Activated naive CD4-positive, alpha-beta T cell treated with Interleukin-2 at 50 U/mL for 16 hours (primary cell): Measurements from ENCODE around the gene LINGO1.
A peak's percentile ranks its signal among the peaks of the same experiment; 100 is the strongest.

ENCODE experiments used
- DNase-seq: peaks from one replicate; pipeline ENCODE4 v3.0.0-alpha.2; 2020

LINGO1 gene

GRCh38 chr15:77656294-77656693 lies 23.6 kb upstream of the LINGO1 start:
- no peak for DNase-seq

DNA sequence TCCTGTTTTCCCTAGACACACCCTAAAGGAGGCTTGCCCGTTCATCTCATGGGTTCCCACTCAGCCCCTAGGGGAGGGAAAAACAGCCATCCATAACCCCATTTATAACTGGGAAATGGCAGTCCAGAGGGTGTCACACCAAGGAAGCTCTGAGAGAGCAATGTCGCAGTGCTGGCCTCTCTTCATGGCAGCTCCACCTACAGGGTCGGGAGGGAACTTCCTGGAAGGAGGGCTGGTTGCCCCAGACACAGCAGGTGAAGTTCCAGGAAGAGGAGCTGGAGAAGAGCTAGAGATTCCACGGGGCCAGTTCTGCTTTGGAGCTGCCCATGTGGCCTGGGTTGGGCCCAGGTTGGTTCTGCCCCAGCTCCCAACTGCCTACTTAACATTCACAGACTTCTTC lies 22.3 kb upstream of the LINGO1 start:
- DNase-seq, result no peak

GRCh38 chr15:77653832-77654480 lies 21.2 kb upstream of the LINGO1 start:
- no peak for DNase-seq

DNA sequence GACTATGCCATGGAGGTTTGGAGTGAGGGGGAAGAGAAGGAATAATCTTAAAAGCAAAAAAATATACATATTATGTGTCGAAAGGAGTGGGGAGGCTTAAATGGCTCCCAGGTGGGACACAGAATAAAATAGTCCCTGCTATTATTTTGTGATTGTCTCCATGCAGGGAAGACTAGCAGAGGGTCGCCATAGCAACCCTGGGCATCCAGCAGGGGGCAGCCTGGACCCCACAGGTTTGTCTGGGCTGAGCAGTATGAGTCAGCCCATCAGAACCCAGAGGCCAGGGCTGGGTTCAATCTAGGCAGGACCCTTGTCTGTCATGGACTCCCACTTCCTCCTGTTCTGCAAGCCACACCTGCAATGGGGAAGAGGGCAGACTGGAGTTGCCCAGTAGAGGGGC lies 17.6 kb upstream of the LINGO1 start:
- no peak for DNase-seq

DNA sequence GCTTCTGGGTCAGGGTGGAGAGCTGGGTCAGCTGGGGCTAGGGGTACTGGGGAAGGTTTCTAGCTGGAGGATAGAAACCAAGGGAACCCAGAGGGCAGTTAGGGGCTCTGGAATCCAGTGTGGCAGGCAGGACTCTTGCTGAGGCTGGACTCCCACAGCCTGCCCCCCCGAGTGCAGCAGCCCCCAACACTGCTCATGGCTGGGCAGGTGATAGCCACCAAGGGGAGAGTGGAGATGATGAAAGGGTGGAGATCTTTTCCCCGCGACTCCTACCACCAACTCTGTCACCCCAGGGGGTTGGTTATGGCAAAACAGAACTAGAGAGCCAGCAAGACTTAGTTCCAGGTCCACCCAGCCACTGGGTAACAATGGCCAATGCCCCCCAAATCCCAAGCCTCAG lies 16.9 kb upstream of the LINGO1 start:
- no peak for DNase-seq

DNA sequence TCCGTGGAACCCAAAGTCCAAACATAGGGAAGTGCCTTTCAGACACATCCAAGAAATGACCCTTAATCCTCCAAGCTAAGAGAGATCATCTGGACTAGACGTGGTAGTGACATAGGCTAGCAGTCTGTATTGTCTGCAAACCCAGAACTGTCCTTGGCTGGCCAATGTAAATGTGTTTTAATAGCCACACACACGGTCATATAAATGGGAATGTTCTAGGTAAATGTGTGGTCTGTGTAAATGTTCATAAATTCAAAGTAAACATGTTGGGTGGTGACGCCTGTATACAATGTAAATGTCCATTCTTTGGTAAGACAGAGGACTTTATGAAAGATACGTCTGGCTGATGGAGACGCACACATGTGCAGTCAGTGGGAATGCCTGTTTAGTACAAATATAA lies 16.3 kb upstream of the LINGO1 start:
- no peak for DNase-seq

- no peak for DNase-seq
These were observed 15.2 kb upstream of the LINGO1 start for GRCh38 chr15:77647961-77648360.

- no peak for DNase-seq
These were observed 13.5 kb upstream of the LINGO1 start for GRCh38 chr15:77646104-77646694.

- DNase-seq, result no peak
These were observed 12.9 kb upstream of the LINGO1 start for GRCh38 chr15:77645602-77646001.

DNA sequence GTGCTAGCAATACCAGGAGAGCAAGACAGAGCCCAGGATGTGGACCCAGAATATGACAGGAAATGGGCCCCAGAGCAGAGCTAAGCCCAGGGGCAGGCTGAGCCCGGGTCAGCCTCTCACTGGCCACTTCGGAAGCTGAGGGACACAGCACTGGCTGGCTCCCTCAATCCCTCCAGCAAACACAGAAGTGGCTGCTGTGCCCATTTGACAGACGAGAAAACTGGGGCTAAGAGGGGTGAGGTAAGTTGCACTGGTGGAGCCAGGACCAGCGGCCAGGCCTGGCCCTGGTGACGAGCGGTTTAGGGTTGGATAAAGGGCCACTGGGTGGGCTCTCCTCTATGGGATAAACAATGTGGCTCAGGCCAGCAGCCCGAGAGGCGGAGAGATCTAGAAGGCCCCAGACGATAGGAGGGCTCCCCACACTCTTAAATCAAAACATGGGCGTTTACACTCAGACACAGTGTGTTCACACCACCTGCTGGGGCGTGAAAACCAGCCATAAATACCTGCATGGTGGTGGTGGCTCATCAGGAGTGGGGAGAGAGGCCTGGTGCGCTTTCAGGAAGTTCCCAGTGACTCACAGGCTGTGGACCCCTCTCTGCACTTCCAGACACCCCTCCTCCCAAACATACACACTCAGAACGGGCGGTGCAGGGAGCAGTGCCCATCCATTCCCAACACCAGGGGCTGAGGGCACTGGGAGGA lies 12.0 kb upstream of the LINGO1 start:
- no peak for DNase-seq

DNA sequence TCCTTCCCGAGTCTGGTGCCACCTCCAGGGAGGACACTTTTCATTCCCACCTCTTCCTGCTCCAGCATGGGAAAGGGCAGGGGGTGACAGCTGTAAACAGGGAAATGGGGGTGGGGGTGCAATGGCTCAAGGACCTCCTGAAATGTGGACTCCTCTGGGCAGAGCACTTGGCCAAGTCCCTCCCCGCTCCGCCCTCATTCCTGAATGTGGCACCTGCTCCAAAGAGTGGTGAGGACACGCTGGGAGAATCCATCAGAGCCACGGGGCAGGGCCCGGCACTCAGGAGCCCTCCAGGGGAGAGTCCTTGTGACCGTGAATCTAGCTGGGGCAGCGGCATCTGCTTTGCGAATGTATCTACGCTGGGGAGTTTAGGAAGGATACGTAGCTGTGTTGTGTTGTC lies 11.1 kb upstream of the LINGO1 start:
- DNase-seq, result no peak

DNA sequence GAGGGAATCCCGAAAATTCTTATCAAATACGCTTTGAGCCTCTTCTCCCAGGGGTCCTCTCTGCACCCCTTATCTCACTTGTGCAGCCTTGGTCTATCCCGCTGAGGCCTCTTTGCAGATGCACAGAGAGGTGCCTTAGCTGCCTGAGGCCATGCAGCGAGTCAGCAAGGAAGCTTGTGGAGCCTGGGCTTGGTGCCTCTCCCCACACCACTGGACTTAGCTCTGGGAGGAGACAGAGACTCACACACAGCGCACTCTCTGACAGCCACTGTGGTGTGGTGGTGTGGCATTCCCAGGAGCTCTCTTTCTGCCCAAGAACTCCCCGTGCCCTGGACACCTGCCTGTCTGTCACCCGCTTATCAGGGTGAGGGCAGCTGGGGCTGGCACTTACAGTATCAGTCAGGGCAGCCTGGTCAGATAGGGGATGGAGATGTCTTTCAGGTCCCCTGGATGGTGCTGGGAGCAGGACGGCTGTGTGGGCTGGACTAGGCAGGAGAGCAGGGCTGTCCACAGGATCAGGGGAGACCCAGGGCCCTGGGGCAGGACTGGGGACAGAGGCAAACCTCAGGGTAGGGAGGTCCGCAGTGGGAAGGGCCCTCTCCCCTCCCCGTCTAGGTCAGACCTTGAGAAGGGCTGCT lies 10.2 kb upstream of the LINGO1 start:
- DNase-seq, result no peak

- no peak for DNase-seq
These were observed 9.3 kb upstream of the LINGO1 start for GRCh38 chr15:77641999-77642398.

DNA sequence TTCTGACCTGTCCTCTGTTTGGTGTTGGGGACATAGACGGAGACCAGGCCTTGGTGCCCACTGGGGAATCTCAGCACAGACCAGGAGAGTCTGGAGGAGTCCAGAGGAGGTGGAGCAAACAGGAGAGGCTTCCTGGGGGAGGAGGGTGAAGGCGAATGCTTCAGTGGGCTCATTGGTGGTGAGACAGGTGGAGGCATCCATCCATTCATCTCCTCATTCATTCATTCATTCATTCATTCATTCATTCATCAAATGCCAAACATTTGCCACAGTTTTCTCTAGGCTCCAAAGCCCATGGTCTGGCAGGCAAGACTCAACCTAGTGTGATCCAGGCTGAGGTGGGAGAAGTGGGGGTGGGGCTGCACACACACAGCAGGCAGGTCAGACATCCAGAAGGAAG lies 7.9 kb upstream of the LINGO1 start:
- no peak for DNase-seq

- DNase-seq, result no peak
These were observed 6.7 kb upstream of the LINGO1 start for GRCh38 chr15:77639431-77639830.

DNA sequence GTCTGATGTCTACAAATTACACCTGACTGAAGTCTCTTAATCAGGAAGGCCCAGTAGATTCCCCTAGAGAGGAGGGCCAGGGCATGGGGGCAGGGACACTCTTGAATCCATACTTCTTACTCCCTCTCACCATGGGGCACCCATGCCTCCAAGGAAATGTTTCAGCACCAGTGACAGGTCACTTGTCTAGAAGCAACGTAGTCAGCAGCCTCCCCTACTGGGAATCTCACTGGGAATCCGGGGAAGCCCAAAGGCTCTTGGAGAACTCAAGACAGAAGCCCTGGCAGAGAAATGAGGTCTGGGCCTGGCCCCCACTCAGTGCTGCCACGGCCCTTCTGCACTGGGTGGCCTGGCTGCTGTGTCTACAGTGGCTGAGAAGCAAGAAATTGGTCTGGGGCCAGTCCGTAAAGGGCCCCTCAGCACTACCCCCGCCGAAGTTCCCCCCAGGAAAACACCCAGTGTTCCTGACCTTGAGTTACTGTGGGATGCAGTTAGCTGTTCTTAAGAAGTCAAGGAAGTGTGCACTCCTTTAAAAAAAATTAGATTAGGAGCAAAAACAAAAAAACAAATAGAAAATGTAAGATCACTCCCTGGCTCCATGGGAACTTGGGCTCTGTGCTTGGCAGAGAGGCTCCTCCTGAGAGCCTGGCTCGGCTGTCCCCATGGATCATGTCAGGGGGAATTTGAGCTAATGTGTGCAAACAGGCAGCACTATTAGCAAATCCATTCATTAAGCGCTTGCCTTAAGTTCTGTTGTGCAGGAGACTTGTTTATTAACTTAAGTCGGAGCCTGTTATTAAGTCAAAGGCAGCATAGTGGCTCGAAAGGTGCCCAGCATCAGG lies 5.4 kb upstream of the LINGO1 start:
- no peak for DNase-seq

DNA sequence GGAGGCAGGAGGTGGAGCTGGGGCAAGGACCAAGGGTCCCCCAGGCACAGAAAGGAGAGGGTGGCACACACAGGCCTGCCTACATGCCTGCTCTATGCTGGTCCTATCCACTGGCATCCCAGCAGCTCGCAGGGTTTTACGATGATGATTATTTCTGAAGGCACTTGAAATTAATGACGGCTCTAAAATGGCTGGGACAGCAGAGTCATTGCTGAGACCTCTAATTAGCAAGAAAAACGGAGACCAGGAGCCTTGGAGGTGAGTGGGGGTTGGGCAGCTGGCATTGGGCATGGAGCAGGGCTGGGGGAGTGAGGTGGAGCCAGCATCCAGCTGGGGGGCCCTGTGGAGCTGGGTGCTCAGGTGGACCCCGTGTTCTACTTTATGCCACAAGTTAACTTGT lies 3.5 kb upstream of the LINGO1 start:
- no peak for DNase-seq

- peak; percentile 60 for DNase-seq
These were observed 1.7 kb upstream of the LINGO1 start for GRCh38 chr15:77634266-77634962.

DNA sequence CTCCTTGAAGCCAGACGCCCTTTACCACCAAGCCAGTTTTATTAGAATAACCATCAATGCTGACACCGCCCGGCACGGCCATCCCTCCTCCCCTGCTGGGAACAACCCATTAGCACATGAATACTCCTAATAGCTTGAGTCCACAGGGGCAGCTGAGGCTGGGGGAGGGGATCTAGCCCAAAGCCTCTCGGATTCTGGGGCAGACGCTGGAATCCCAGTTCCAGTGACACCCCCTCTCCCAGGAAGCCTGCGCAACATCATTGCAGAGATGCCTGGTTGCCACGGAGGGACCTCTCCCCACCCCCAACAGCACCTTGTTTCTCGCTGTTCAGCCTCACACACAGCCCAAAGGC lies 1.2 kb upstream of the LINGO1 start:
- no peak for DNase-seq

DNA sequence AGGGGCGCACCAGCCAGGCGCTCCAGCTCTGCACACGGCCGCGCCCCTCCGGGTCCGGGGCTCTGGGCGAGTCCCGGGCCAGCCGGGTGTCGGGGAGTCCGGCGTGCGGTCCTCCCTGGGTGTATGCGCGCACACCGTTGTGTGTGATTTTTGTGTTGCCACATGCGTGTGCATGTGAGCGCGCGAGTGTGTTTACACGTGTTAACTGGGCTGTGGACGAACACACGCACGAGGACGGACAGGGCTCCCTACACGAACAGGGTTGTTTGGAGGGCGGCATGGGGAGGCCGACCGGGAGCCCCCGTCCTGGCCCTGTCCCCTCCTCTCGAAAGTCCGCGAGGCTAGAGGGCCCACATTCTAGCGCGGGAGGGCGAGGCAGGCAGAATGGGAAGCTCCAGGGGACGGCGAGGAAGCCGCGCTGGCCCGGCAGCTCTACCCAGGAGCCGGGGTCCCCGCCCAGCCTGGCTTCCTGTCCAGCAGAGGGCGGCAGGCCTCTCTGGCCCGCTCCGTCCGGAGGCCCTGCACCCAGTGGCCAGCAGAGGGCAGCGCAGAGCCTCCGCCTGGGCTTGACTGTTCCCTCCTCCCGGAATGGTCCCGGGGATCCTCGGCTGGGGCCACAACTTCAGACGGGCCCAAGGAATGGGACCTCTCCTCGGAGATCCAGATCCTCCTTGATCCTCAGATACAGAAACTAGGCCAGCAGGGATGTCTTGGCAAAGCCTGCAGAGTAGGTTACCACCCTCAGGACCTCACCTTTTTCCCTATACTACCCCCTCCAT lies 611 bp upstream of the LINGO1 start:
- DNase-seq, result peak; percentile 60

- no peak for DNase-seq
These were observed 773 bp downstream of the LINGO1 start for GRCh38 chr15:77631745-77632533.
